Measurements from ENCODE around the gene DNTTIP2.

GRCh38 chr1:93908394-93909145, 29.6 kb upstream of the DNTTIP2 start:
- no peak for TF ChIP-seq CTCF (IDR thresholded peaks at IDR 0.05; ENCODE audit: poor library complexity, severe bottlenecking)
- TF ChIP-seq EP300 (conservative IDR thresholded peaks at IDR 0.05; ENCODE audit: poor library complexity, severe bottlenecking) = no peak
- no peak for TF ChIP-seq RAD21 (conservative IDR thresholded peaks at IDR 0.05)
- no peak for TF ChIP-seq POLR2AphosphoS5 (IDR thresholded peaks at IDR 0.05)
- no peak for TF ChIP-seq EZH2 (IDR thresholded peaks at IDR 0.05; ENCODE audit: borderline replicate concordance, insufficient read depth, low read length, poor library complexity, severe bottlenecking)
- no peak for TF ChIP-seq REST (IDR thresholded peaks at IDR 0.05; ENCODE audit: borderline replicate concordance)

All from neural cell (in vitro differentiated cells).